GM21529 (cell line): ENCODE results near the gene ELK3.

ENCODE experiments used
- ATAC-seq: cut with Tn5 transposase; IDR thresholded peaks from one replicate; pipeline ENCODE4 v1.9.1; 2021; ENCODE audit not compliant: unreplicated experiment

ELK3 gene

GRCh38 chr12:96211988-96212387 lies 17.8 kb downstream of the ELK3 start:
- no peak for ATAC-seq

- ATAC-seq, result no peak
These were observed 18.5 kb downstream of the ELK3 start for GRCh38 chr12:96212456-96213375.

GRCh38 chr12:96213869-96214268 lies 19.7 kb downstream of the ELK3 start:
- ATAC-seq, result no peak

GRCh38 chr12:96215919-96216273 lies 21.7 kb downstream of the ELK3 start:
- ATAC-seq, result no peak

- ATAC-seq, result no peak
These were observed 25.0 kb downstream of the ELK3 start for GRCh38 chr12:96218989-96219678.

- ATAC-seq, result no peak
These were observed 25.6 kb downstream of the ELK3 start for GRCh38 chr12:96219700-96220206.

GRCh38 chr12:96220902-96221301 lies 26.7 kb downstream of the ELK3 start:
- ATAC-seq, result no peak

- no peak for ATAC-seq
These were observed 27.2 kb downstream of the ELK3 start for GRCh38 chr12:96221391-96221790.

- no peak for ATAC-seq
These were observed 29.4 kb downstream of the ELK3 start for GRCh38 chr12:96223411-96224218.

GRCh38 chr12:96224219-96224615 lies 30.0 kb downstream of the ELK3 start:
- no peak for ATAC-seq

GRCh38 chr12:96225044-96225855 lies 31.1 kb downstream of the ELK3 start:
- ATAC-seq, result no peak

GRCh38 chr12:96225994-96226399 lies 31.8 kb downstream of the ELK3 start:
- no peak for ATAC-seq

- ATAC-seq, result no peak
These were observed 32.2 kb downstream of the ELK3 start for GRCh38 chr12:96226401-96226800.

GRCh38 chr12:96226801-96227348 lies 32.7 kb downstream of the ELK3 start:
- ATAC-seq, result no peak

- no peak for ATAC-seq
These were observed 33.4 kb downstream of the ELK3 start for GRCh38 chr12:96227365-96228106.

GRCh38 chr12:96228566-96229248 lies 34.5 kb downstream of the ELK3 start:
- no peak for ATAC-seq

- no peak for ATAC-seq
These were observed 36.5 kb downstream of the ELK3 start for GRCh38 chr12:96230646-96231045.

GRCh38 chr12:96233168-96233567 lies 39.0 kb downstream of the ELK3 start:
- ATAC-seq, result no peak

GRCh38 chr12:96233939-96234461 lies 39.8 kb downstream of the ELK3 start:
- ATAC-seq, result no peak
